Cardiac fibroblast (primary cell): ENCODE data around the gene KRT82.

Experiments
- DNase-seq, 2 donors: peaks; one replicate each; pipeline versions ENCODE4 v3.0.0 to v3.0.0-alpha.2; 2010; ENCODE audit warnings: low read depth in 2 of 2
- H3K4me3 ChIP-seq, 2 donors: replicated peaks in 1 of 2; 1 replicate in 1 of 2; 2 replicates in 1 of 2; pipeline ENCODE4 v1.5.1; 2011; ENCODE audit warnings: low read depth in 2 of 2, low read length in 2 of 2, mild to moderate bottlenecking in 2 of 2, moderate library complexity in 1 of 2
- TF ChIP-seq, protein P1 (sequence below): IDR thresholded peaks from one replicate; pipeline ENCODE4 v1.5.1; 2011; ENCODE audit warnings: low read depth, mild to moderate bottlenecking, low read length, inconsistent platforms

KRT82 gene

DNA sequence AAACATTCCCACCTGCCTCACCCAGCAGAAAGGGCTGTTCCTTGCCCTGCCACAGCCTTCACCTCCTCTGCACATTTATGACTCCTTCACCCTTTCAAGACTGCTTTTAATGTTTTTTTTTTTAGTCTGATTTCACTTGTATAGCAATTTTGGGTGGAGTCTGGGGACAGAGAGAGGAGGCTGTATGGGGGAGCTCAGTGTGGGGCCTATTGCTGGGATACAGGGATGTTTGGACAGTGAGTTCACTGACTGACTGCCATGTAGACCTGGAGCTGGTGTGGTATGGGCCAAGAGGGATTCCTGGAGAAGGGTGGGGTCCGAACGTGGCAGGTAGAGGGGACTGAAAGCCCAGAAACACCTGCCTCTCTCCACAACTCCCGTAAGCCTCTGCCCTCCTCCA lies 36.9 kb downstream of the KRT82 start:
- H3K4me3 ChIP-seq, result no peak overlapping the region
- no peak for DNase-seq
- TF ChIP-seq, protein P1, sequence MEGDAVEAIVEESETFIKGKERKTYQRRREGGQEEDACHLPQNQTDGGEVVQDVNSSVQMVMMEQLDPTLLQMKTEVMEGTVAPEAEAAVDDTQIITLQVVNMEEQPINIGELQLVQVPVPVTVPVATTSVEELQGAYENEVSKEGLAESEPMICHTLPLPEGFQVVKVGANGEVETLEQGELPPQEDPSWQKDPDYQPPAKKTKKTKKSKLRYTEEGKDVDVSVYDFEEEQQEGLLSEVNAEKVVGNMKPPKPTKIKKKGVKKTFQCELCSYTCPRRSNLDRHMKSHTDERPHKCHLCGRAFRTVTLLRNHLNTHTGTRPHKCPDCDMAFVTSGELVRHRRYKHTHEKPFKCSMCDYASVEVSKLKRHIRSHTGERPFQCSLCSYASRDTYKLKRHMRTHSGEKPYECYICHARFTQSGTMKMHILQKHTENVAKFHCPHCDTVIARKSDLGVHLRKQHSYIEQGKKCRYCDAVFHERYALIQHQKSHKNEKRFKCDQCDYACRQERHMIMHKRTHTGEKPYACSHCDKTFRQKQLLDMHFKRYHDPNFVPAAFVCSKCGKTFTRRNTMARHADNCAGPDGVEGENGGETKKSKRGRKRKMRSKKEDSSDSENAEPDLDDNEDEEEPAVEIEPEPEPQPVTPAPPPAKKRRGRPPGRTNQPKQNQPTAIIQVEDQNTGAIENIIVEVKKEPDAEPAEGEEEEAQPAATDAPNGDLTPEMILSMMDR, result no peak

DNA sequence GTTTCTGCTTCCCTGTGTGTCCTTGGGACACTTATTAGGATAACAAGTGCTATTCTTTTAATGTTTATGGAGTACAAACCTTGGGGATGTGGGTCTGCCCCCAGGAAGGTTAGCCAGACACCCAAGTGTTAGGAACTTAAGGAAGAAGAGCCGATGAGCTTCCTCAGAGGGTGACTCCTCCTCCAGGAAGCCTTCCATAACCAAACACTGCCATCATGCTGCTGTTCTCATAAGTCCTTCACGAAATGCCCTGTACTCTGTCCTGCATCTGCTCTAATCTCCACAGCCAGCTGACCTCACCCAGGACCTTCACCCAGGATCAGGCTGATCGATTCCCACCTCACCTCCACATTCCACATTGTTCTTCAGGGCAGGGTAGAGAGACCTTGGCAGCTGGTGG lies 37.6 kb downstream of the KRT82 start:
- no peak for DNase-seq
- TF ChIP-seq, protein P1, result no peak
- no peak overlapping the region for H3K4me3 ChIP-seq

DNA sequence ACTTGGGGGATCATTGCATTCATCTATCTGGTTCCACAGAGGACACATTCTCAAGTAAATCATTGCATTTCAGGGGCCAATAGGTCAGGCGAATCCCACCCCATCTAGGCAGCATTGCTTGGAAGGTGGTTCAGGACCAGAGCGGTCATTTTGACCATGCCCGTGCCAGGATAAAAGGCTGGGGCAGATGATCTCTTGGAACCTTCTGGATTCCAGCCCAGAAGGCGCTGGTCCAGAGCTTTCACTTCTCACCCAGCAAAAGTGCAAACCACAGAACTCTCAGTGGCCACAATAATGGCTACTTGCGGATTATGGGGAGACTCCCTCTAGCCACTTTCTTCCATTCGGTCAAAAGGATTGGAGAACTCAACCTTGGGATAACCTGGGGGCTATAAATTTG lies 38.3 kb downstream of the KRT82 start:
- H3K4me3 ChIP-seq, result no peak overlapping the region
- DNase-seq, result no peak
- TF ChIP-seq, protein P1, result no peak

DNA sequence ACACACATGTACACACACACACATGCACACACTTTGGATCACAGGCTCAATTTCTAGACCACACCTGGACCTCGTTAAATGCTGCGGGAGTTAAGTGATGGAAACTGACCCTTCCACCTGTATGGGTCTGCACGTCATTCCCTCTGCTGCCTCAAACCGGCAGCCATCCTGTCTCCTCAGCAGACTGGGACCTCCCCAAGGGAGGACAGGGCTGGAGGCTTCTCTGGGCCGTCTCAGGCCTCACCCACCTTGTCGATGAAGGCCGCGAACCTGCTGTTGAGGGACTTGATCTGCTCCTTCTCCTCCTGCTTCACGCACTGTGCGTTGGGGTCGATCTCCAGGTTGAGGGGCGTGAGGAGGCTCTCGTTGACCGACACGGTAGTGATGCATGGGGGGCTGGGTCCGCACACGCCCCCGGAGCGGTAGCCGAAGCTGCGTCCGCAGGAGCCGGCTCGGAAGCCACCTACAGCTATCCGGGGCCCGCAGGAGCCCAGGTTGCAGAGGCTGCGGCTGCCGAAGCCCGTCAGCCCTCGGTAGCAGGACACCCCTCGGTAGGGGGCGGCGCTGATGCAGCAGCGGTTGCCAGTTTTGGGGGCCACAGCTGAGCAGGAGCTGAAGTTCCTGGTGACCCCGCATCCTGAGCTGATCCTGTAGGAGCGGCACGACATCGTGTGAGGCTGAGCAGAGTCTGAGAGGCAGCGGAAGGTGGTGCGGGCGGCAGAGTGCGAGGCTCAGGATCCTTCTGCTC lies 39.2 kb downstream of the KRT82 start, which contains the start of gene KRT85:
TSS of gene KRT85 (minus strand) at position 744 of the 748 bp plus-strand sequence. CDS start at position 668, 76 bp downstream.
- no peak within 1 kb of the TSS for H3K4me3 ChIP-seq
- TF ChIP-seq, protein P1, result no peak
- DNase-seq, result no peak

DNA sequence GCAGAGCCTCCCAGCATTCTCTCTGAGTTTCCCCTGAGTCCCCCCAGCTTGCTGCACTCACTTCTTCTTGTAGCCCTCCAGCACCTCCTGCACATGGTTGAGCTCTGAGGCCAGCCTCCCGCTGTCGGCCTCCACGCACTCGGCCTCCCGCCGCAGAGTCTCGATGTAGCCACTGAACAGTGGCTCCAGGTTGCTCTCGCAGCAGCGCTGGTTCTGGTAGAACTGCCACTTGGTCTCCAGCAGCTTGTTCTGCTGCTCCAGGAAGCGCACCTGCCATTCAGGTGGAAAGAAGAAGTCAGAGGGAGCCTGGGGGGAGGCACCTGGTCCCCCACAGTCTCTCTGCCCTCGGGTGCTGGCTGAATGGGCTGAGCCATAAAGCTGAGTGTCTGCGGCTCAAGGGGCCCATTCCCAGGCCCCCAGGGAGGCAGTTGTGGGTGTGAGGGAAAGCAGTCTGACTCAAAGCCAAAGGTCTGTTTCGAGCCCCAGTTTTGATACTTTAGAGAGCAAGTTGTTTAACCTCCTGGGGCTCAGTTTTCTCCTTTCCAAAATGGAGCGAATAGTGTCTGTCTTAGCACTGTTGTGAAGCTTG lies 41.1 kb downstream of the KRT82 start:
- no peak for DNase-seq
- no peak overlapping the region for H3K4me3 ChIP-seq
- TF ChIP-seq, protein P1, result no peak

DNA sequence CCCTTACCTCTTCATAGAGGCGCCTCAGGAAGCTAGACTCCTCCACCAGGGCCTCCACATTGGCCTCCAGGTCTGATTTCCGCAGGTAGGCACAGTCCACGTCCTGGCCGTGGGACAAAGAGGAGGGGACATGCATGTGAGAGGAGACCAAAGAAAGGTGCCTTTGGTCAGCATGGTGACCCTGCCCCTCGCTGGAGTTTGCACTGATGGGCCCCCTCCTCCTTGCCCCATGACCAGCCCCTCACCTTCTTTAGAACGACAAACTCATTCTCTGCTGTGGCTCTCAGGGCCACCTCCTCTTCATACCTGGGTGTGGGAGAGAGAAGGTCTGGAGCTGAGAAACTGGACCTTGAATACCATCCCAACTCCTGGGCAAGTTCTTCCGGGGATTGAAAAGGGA lies 42.1 kb downstream of the KRT82 start:
- no peak for DNase-seq
- TF ChIP-seq, protein P1, result no peak

More for the DNA sequence above, 42.1 kb downstream of the KRT82 start:
- no peak overlapping the region for H3K4me3 ChIP-seq
